H1 (cell line): ENCODE results near the gene C1QTNF7. TPM values are rescaled to one million over a fixed set of nuclear protein-coding genes. Genes with fewer than 3 reads are reported as not detected.

Source experiments
- CTCF ChIA-PET: fragments of 300-600 bp; sonication (Branson Sonifier 250); formaldehyde crosslinking; loops from one replicate; lab custom pipeline; 2021; ENCODE audit not compliant: partially characterized antibody; lab: Charles Lee
- POLR2A ChIA-PET: fragments of 300-600 bp; sonication (Branson Sonifier 250); formaldehyde crosslinking; loops from one replicate; lab custom pipeline; 2021; ENCODE audit warnings: inconsistent platforms; ENCODE audit not compliant: partially characterized antibody; lab: Charles Lee
- DNase-seq, 2 experiments: peaks; one replicate each; pipeline versions ENCODE4 v3.0.0 to v3.0.0-alpha.2; 2010 to 2022; ENCODE audit warnings: low spot score in 2 of 2, low read depth in 1 of 2, mixed read lengths in 1 of 2
- FAIRE-seq: peaks from 2 replicates; lab custom pipeline; 2011; peaks lifted over from hg19 to GRCh38; lab: Jason Lieb, UNC
- H2AFZ ChIP-seq: 2 replicates; pipeline ENCODE4 v1.8.1; 2012; ENCODE audit warnings: low read length, inconsistent platforms
- H2AK5ac ChIP-seq: 2 replicates; pipeline ENCODE4 v1.6.1; 2013; ENCODE audit warnings: low read depth, low read length
- H2BK120ac ChIP-seq: replicated peaks from 2 replicates; pipeline ENCODE3; 2013; ENCODE audit warnings: low read depth, low read length, inconsistent platforms
- H2BK12ac ChIP-seq: 2 replicates; pipeline ENCODE4 v1.6.1; 2013; ENCODE audit warnings: low read depth, low read length
- H2BK15ac ChIP-seq: 2 replicates; pipeline ENCODE4 v1.6.1; 2013; ENCODE audit warnings: low read length
- H2BK20ac ChIP-seq: 2 replicates; pipeline ENCODE4 v1.6.1; 2013; ENCODE audit warnings: low read length
- H2BK5ac ChIP-seq: 2 replicates; pipeline ENCODE4 v1.6.1; 2013; ENCODE audit warnings: low read depth, low read length
- H3K14ac ChIP-seq: 2 replicates; pipeline ENCODE4 v1.6.1; 2013; ENCODE audit warnings: inconsistent platforms; ENCODE audit not compliant: insufficient read length
- H3K18ac ChIP-seq: 2 replicates; pipeline ENCODE4 v1.6.1; 2013; ENCODE audit warnings: low read length; ENCODE audit errors: extremely low read depth
- H3K23ac ChIP-seq: 2 replicates; pipeline ENCODE4 v1.6.1; 2013; ENCODE audit warnings: inconsistent platforms; ENCODE audit not compliant: insufficient read length
- H3K23me2 ChIP-seq: 2 replicates; pipeline ENCODE4 v1.6.1; 2013; ENCODE audit warnings: low read depth, low read length
- H3K27ac ChIP-seq: 2 replicates; pipeline ENCODE4 v1.6.1; 2011; ENCODE audit warnings: low read depth, low read length, inconsistent platforms
- H3K27me3 ChIP-seq, 4 experiments: replicated peaks in 1 of 4; 1 replicate in 1 of 4; 2 replicates in 3 of 4; pipeline versions ENCODE4 v1.6.1 to v1.8.1; 2011 to 2013; ENCODE audit warnings: low read length in 3 of 4, mild to moderate bottlenecking in 3 of 4, inconsistent platforms in 2 of 4, mixed read lengths in 2 of 4, moderate library complexity in 1 of 4; ENCODE audit not compliant: control insufficient read depth in 3 of 4, insufficient read depth in 3 of 4; ENCODE audit errors: extremely low read depth in 1 of 4
- H3K36me3 ChIP-seq, 4 experiments: 2 replicates each; pipeline versions ENCODE4 v1.6.1 to v1.8.1; 2011 to 2013; ENCODE audit warnings: mild to moderate bottlenecking in 4 of 4, low read length in 3 of 4, moderate library complexity in 2 of 4, control low read depth in 1 of 4, inconsistent platforms in 1 of 4; ENCODE audit not compliant: insufficient read depth in 4 of 4, control insufficient read depth in 2 of 4
- H3K4ac ChIP-seq: replicated peaks from 2 replicates; pipeline ENCODE3; 2013; ENCODE audit warnings: low read length, low read depth, mixed read lengths, inconsistent platforms; ENCODE audit not compliant: insufficient read length
- H3K4me1 ChIP-seq, 4 experiments: replicated peaks in 1 of 4; 1 replicate in 1 of 4; 2 replicates in 3 of 4; pipeline versions ENCODE4 v1.6.1 to v1.8.1; 2011 to 2013; ENCODE audit warnings: low read length in 3 of 4, inconsistent platforms in 2 of 4, mixed read lengths in 1 of 4; ENCODE audit not compliant: insufficient read depth in 4 of 4, control insufficient read depth in 3 of 4
- H3K4me2 ChIP-seq, 2 experiments: 2 replicates each; pipeline versions ENCODE4 v1.6.1 to v1.8.1; 2011 to 2013; ENCODE audit warnings: low read depth in 2 of 2, low read length in 2 of 2, control low read depth in 1 of 2, inconsistent platforms in 1 of 2, mild to moderate bottlenecking in 1 of 2; ENCODE audit not compliant: insufficient read depth in 1 of 2
- H3K4me3 ChIP-seq, 4 experiments: fragments of 200-600, 300-600 bp in 1 of 4; sonication (generic), shearing (Covaris generic), sonication (Bioruptor Twin) in 1 of 4; 2 replicates each; pipeline versions ENCODE4 v1.5.1 to v1.8.1; 2011 to 2016; ENCODE audit warnings: low read length in 4 of 4, low read depth in 3 of 4, control low read depth in 2 of 4, inconsistent platforms in 2 of 4, mild to moderate bottlenecking in 2 of 4, mixed read lengths in 1 of 4, moderate library complexity in 1 of 4; ENCODE audit not compliant: insufficient read depth in 2 of 4; ENCODE audit errors: extremely low read depth in 1 of 4
- H3K56ac ChIP-seq: replicated peaks from 2 replicates; pipeline ENCODE3; 2013; ENCODE audit warnings: low read depth, mild to moderate bottlenecking, mixed read lengths, low read length, inconsistent platforms; ENCODE audit not compliant: insufficient read length
- H3K79me1 ChIP-seq: 2 replicates; pipeline ENCODE4 v1.6.1; 2013; ENCODE audit warnings: low read depth, low read length, control low read depth
- H3K79me2 ChIP-seq, 2 experiments: 2 replicates each; pipeline versions ENCODE4 v1.6.1 to v1.8.1; 2012 to 2013; ENCODE audit warnings: low read length in 2 of 2, mild to moderate bottlenecking in 2 of 2, inconsistent platforms in 1 of 2; ENCODE audit not compliant: insufficient read depth in 2 of 2, control insufficient read depth in 1 of 2
- H3K9ac ChIP-seq, 4 experiments: replicated peaks in 1 of 4; 1 replicate in 1 of 4; 2 replicates in 3 of 4; pipeline versions ENCODE4 v1.6.1 to v1.8.1; 2011 to 2013; ENCODE audit warnings: low read depth in 3 of 4, low read length in 3 of 4, control low read depth in 2 of 4, mild to moderate bottlenecking in 2 of 4, moderate library complexity in 2 of 4, inconsistent platforms in 1 of 4; ENCODE audit errors: extremely low read depth in 1 of 4
- H3K9me3 ChIP-seq, 2 experiments: 2 replicates each; pipeline versions ENCODE4 v1.6.1 to v1.8.1; 2012 to 2013; ENCODE audit warnings: mild to moderate bottlenecking in 2 of 2, moderate library complexity in 2 of 2, control low read depth in 1 of 2, inconsistent platforms in 1 of 2, low read depth in 1 of 2, low read length in 1 of 2, mixed read lengths in 1 of 2; ENCODE audit not compliant: insufficient read depth in 2 of 2
- H4K20me1 ChIP-seq, 2 experiments: replicated peaks in 1 of 2; 2 replicates each; pipeline versions ENCODE3 to v1.8.1; 2011 to 2013; ENCODE audit warnings: inconsistent platforms in 2 of 2, low read length in 2 of 2, mild to moderate bottlenecking in 1 of 2; ENCODE audit not compliant: insufficient read depth in 2 of 2, control insufficient read depth in 1 of 2
- H4K5ac ChIP-seq: 2 replicates; pipeline ENCODE4 v1.6.1; 2013; ENCODE audit warnings: low read length, low read depth, mixed read lengths, inconsistent platforms; ENCODE audit not compliant: insufficient read length
- H4K8ac ChIP-seq: 2 replicates; pipeline ENCODE4 v1.8.0; 2013; ENCODE audit warnings: mild to moderate bottlenecking, moderate library complexity, low read length, inconsistent platforms; ENCODE audit not compliant: insufficient read depth; ENCODE audit errors: extremely low read depth
- H4K91ac ChIP-seq: replicated peaks from 2 replicates; pipeline ENCODE3; 2013; ENCODE audit warnings: low read length, mixed read lengths, inconsistent platforms; ENCODE audit not compliant: insufficient read length
- ATF2 ChIP-seq: IDR thresholded peaks from 2 replicates; pipeline ENCODE4 v1.6.1; 2012; ENCODE audit warnings: low read length, inconsistent platforms
- EP300 ChIP-seq, 2 experiments: IDR thresholded peaks; 1 replicate in 1 of 2; 2 replicates in 1 of 2; pipeline ENCODE4 v1.6.1; 2011 to 2012; ENCODE audit warnings: low read depth in 2 of 2, low read length in 2 of 2, mild to moderate bottlenecking in 2 of 2, borderline replicate concordance in 1 of 2, inconsistent platforms in 1 of 2, moderate library complexity in 1 of 2
- GABPA ChIP-seq: IDR thresholded peaks from 2 replicates; pipeline ENCODE4 v1.6.1; 2011; ENCODE audit warnings: mild to moderate bottlenecking, low read length, moderate library complexity, borderline replicate concordance; ENCODE audit not compliant: insufficient read depth
- KDM1A ChIP-seq: fragments of 200-600, 300-600 bp; sonication (generic); IDR thresholded peaks from 2 replicates; pipeline ENCODE4 v1.7.1; 2016; ENCODE audit warnings: mild to moderate bottlenecking, low read length, borderline replicate concordance
- MAX ChIP-seq: IDR thresholded peaks from 2 replicates; pipeline ENCODE4 v1.6.1; 2012; ENCODE audit warnings: inconsistent platforms
- SAP30 ChIP-seq: fragments of 300-600 bp; sonication (generic); IDR thresholded peaks from 2 replicates; pipeline ENCODE4 v1.7.1; 2012; ENCODE audit warnings: low read length, moderate library complexity, mild to moderate bottlenecking, inconsistent platforms; ENCODE audit not compliant: insufficient read depth, insufficient replicate concordance
- SP1 ChIP-seq: IDR thresholded peaks from 2 replicates; pipeline ENCODE4 v1.6.1; 2011; ENCODE audit warnings: low read depth, low read length
- TBP ChIP-seq: IDR thresholded peaks from 2 replicates; pipeline ENCODE4 v1.6.1; 2011; ENCODE audit warnings: low read depth, low read length, improper control_type of control experiment
- USF2 ChIP-seq: IDR thresholded peaks from 2 replicates; pipeline ENCODE4 v1.6.1; 2011; ENCODE audit warnings: low read length, improper control_type of control experiment
- WGBS, 2 experiments: shearing (Covaris generic) in 1 of 2; methylation state at CpG; one replicate each; pipeline versions ENCODE4 v1.1.6 to v1.1.7; 2013 to 2015; ENCODE audit warnings: low lambda C conversion rate in 2 of 2, mixed read lengths in 2 of 2, inconsistent platforms in 1 of 2, low coverage in 1 of 2, missing lambda C conversion rate in 1 of 2; ENCODE audit not compliant: insufficient replicate concordance in 2 of 2, insufficient coverage in 1 of 2, insufficient read length in 1 of 2; ENCODE audit errors: extremely low coverage in 1 of 2, missing lambda C conversion rate in 1 of 2; 5-methylcytosine and 5-hydroxymethylcytosine counted together
- polyA plus RNA-seq, 7 experiments: library from polyadenylated mRNA; depleted of rRNA in 3 of 7; stranded (reverse) in 5 of 7; unstranded in 2 of 7; fragments of >200 nt in 5 of 7; fragments of 200-250 nt in 2 of 7; gene quantifications; 1 replicate in 5 of 7; 2 replicates in 1 of 7; 4 replicates in 1 of 7; pipeline versions ENCODE4 v1.2.1 to v1.2.3, GENCODE V29; 2011 to 2013; ENCODE audit warnings: missing spikeins in 2 of 7, mixed read lengths in 2 of 7
- total RNA-seq: library from RNA; stranded (reverse); fragmentation: NEBNext Ultra II Directional; extraction: Animal tissue kit (Norgen Biotek cat#: 25700); gene quantifications from 2 replicates; pipeline ENCODE4 v1.2.1, GENCODE V29; 2021

C1QTNF7 gene
- total and polyA plus RNA-seq, 2 of the 8 experiments (the other 6 are each of a cell fraction or from before 2014, with no cell fraction given), result not detected

- Histone ChIP-seq H2BK12ac (no peak overlapping the region), H3K23me2 (no peaks in the 10 kb centered on the region), H3K27me3 (no peaks in the 10 kb centered on the region), H3K36me3 (no peaks in the 10 kb centered on the region; a peak in 1 of 8 replicates), H3K4me3 (no peak overlapping the region), H3K79me2 (no peaks in the 10 kb centered on the region), H4K8ac (no peak overlapping the region), H2AFZ (no peak overlapping the region), H2BK15ac (no peak overlapping the region), H4K20me1 (no peaks in the 10 kb centered on the region), H3K79me1 (no peaks in the 10 kb centered on the region), H2BK120ac (no peak overlapping the region), H3K4me1 (no peaks in the 10 kb centered on the region), H3K9me3 (no peaks in the 10 kb centered on the region), H4K5ac (no peak overlapping the region), H3K18ac (no peak overlapping the region), H3K14ac (no peak overlapping the region), H2BK5ac (no peak overlapping the region), H3K9ac (no peak overlapping the region), H3K4me2 (no peak overlapping the region), H3K4ac (no peak overlapping the region), H2AK5ac (no peak overlapping the region), H3K23ac (no peak overlapping the region), H3K27ac (no peak overlapping the region), H2BK20ac (no peak overlapping the region), H4K91ac (no peak overlapping the region), H3K56ac (no peak overlapping the region)
- WGBS, 2 experiments, result 92% methylated on average over 1 of the region's 1 CpG; no CpG with 5 or more reads in 1 of the 2 experiments
- ChIA-PET CTCF (interaction anchor here (0.6 to 2.7 kb wide), 3 partner anchors 55 to 213 kb away, joined by 4 to 10 read pairs (median 8); no protein-coding TSS in a partner anchor), POLR2A (no interaction called here)
- FAIRE-seq (no peak), DNase-seq (no peak)
- no peak for TF ChIP-seq MAX
- no peak for TF ChIP-seq ATF2
- no peak for TF ChIP-seq TBP
- no peak for TF ChIP-seq GABPA
- no peak for TF ChIP-seq USF2
- no peak for TF ChIP-seq KDM1A
- no peak for TF ChIP-seq SAP30
- TF ChIP-seq SP1, result no peak
- TF ChIP-seq EP300 (IDR thresholded peaks at IDR 0.05; ENCODE audit: borderline replicate concordance in 1 of 2, low read depth in 2 of 2, low read length in 2 of 2), result no peak
Observed at GRCh38 chr4:15451181-15451865, 23.5 kb downstream of the C1QTNF7 start.
